CD8-positive, alpha-beta memory T cell (primary cell): ENCODE data around the gene CLIC5. TPM values are rescaled to one million over a fixed set of nuclear protein-coding genes. Genes with fewer than 3 reads are reported as not detected.

Source experiments
- CTCF ChIA-PET: fragments of 350-600 bp; sonication (Branson Sonifier 250); formaldehyde crosslinking; loops from one replicate; lab custom pipeline; 2021; ENCODE audit warnings: antibody characterized with exemption; lab: Charles Lee
- POLR2A ChIA-PET: fragments of 350-600 bp; sonication (Branson Sonifier 250); formaldehyde crosslinking; loops from one replicate; lab custom pipeline; 2021; ENCODE audit warnings: antibody characterized with exemption; lab: Charles Lee
- DNase-seq, 5 donors: peaks; one replicate each; pipeline versions ENCODE4 v3.0.0 to v3.0.0-alpha.2; 2020 to 2022; ENCODE audit warnings: mixed read lengths in 1 of 5
- H3K27ac ChIP-seq: one replicate; pipeline ENCODE4 v1.7.0; 2013; ENCODE audit warnings: low read depth, mild to moderate bottlenecking, low read length, moderate library complexity
- H3K27me3 ChIP-seq: 2 replicates; pipeline ENCODE4 v1.7.0; 2013; ENCODE audit warnings: low read length, mild to moderate bottlenecking; ENCODE audit not compliant: insufficient read depth, poor library complexity, severe bottlenecking
- H3K36me3 ChIP-seq: 2 replicates; pipeline ENCODE4 v1.7.0; 2013; ENCODE audit warnings: mild to moderate bottlenecking, low read length, moderate library complexity; ENCODE audit not compliant: insufficient read depth
- H3K4me1 ChIP-seq: 2 replicates; pipeline ENCODE4 v1.7.0; 2013; ENCODE audit warnings: mild to moderate bottlenecking, low read length, moderate library complexity; ENCODE audit not compliant: insufficient read depth
- H3K4me3 ChIP-seq: 2 replicates; pipeline ENCODE4 v1.7.0; 2013; ENCODE audit warnings: mild to moderate bottlenecking, low read length
- H3K9me3 ChIP-seq: 2 replicates; pipeline ENCODE4 v1.7.0; 2013; ENCODE audit warnings: mild to moderate bottlenecking, low read length
- H3K27ac Mint-ChIP-seq, 8 donors: one replicate each; pipeline ENCODE4 v1.8.0; 2020 to 2021; ENCODE audit warnings: mixed read lengths in 8 of 8, mild to moderate bottlenecking in 6 of 8, inconsistent platforms in 3 of 8, moderate library complexity in 3 of 8
- H3K27me3 Mint-ChIP-seq, 2 donors: one replicate each; pipeline ENCODE4 v1.8.0; 2020 to 2021; ENCODE audit warnings: mixed read lengths in 2 of 2, mild to moderate bottlenecking in 1 of 2, moderate library complexity in 1 of 2
- H3K36me3 Mint-ChIP-seq, 3 donors: one replicate each; pipeline ENCODE4 v1.8.0; 2020 to 2021; ENCODE audit warnings: mixed read lengths in 3 of 3, inconsistent platforms in 1 of 3, mild to moderate bottlenecking in 1 of 3
- H3K4me1 Mint-ChIP-seq, 3 donors: one replicate each; pipeline ENCODE4 v1.8.0; 2020 to 2021; ENCODE audit warnings: mixed read lengths in 3 of 3, inconsistent platforms in 1 of 3, mild to moderate bottlenecking in 1 of 3
- H3K4me3 Mint-ChIP-seq, 7 donors: one replicate each; pipeline ENCODE4 v1.8.0; 2020 to 2021; ENCODE audit warnings: mixed read lengths in 7 of 7, mild to moderate bottlenecking in 6 of 7, moderate library complexity in 4 of 7, inconsistent platforms in 2 of 7
- H3K9me3 Mint-ChIP-seq, 5 donors: one replicate each; pipeline ENCODE4 v1.8.0; 2020 to 2022; ENCODE audit warnings: mixed read lengths in 5 of 5, mild to moderate bottlenecking in 3 of 5, moderate library complexity in 2 of 5, inconsistent platforms in 1 of 5
- polyA plus RNA-seq: library from polyadenylated mRNA; unstranded; fragments of 300-500 nt; fragmentation: Illumina TruSeq; gene quantifications from one replicate; pipeline ENCODE4 v1.2.3, GENCODE V29; 2021
- total RNA-seq, 2 experiments: library from RNA; stranded (reverse); gene quantifications; one replicate each; pipeline ENCODE4 v1.2.3, GENCODE V29; 2021

CLIC5 gene
- total and polyA plus RNA-seq, 3 experiments from 2014 or later, result 4.8 to 7.2 (median 6.4) TPM

DNA sequence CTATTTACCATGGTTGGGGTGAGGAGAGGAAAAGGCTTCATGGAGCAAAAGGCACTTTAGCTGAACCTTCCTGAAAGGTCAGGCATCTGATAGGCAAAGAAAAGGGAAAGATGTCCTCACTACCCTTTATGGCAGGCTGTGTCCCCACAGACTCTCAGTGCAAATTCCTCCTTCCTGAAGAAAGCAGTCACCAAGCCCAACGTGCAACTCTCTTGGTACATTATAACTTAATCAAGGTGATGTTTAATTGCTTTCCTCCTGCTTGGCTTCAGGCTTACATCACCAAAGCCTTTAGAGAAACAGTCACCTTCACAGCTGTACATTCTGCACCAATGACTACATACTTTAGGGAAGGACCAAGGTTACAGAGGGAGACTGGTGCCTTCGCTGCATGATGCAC is 2.1 kb upstream of the CLIC5 start:
- no peak for DNase-seq
- Histone ChIP-seq H3K27ac (no peak overlapping the region), H3K27me3 (no peaks in the 10 kb centered on the region), H3K4me1 (peaks cover 23% of the 10 kb centered on the region), H3K9me3 (no peaks in the 10 kb centered on the region), H3K36me3 (no peaks in the 10 kb centered on the region), H3K4me3 (no peak overlapping the region)
- H3K36me3 Mint-ChIP-seq, result peaks cover 0 to 8% (median 0%) of the 10 kb centered on the region in 3 donors
- ChIA-PET POLR2A (no interaction called here), CTCF (no interaction called here)
- H3K4me3 Mint-ChIP-seq, result peak overlapping the region in 1 of 7 donors; percentile 12
- H3K9me3 Mint-ChIP-seq, result no peaks in the 10 kb centered on the region
- peaks cover 6 to 18% of the 10 kb centered on the region in 2 donors for H3K27me3 Mint-ChIP-seq
- H3K4me1 Mint-ChIP-seq, result peaks cover 24 to 31% (median 30%) of the 10 kb centered on the region in 3 donors
- H3K27ac Mint-ChIP-seq, result peak overlapping the region in 2 of 8 donors; percentile 7 to 46

DNA sequence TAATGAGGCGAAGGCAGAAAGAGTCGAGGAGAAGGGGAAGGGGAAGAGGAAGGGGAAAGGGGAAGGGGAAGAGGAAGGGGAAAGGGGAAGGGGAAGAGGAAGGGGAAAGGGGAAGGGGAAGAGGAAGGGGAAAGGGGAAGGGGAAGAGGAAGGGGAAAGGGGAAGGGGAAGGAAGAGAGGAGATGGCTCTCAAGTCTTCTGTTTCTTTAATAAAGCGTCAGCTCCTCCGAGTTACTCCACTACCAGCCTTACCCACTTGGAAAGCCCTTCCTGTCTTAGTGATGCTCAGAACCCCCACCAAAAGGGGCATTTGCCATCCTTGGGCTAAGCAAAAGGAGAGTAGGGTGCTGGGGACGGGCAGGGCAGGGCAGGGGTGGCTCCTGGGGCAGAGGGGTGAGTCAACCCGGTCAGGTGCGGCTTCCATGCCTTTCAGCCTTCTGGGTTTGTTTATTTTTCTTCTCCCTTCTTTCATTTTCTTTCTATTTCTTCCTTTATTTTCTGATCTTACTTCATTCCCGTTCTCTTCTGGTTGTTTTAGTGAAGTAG is 476 bp upstream of the CLIC5 start:
- Histone ChIP-seq H3K27ac (peak overlapping the region; percentile 38), H3K9me3 (no peaks in the 10 kb centered on the region), H3K27me3 (no peaks in the 10 kb centered on the region), H3K4me3 (peak overlapping the region; percentile 62), H3K4me1 (peaks cover 39% of the 10 kb centered on the region), H3K36me3 (no peaks in the 10 kb centered on the region)
- Mint-ChIP-seq H3K36me3 (peaks cover 0 to 8% (median 0%) of the 10 kb centered on the region in 3 donors), H3K4me1 (peaks cover 40 to 47% (median 46%) of the 10 kb centered on the region in 3 donors), H3K27ac (peak overlapping the region; percentile 22 to 88 (median 59)), H3K9me3 (no peaks in the 10 kb centered on the region), H3K27me3 (peaks cover 6 to 18% of the 10 kb centered on the region in 2 donors), H3K4me3 (peak overlapping the region; percentile 59 to 95 (median 82))
- no peak for DNase-seq
- ChIA-PET POLR2A (no interaction called here), CTCF (no interaction called here)

DNA sequence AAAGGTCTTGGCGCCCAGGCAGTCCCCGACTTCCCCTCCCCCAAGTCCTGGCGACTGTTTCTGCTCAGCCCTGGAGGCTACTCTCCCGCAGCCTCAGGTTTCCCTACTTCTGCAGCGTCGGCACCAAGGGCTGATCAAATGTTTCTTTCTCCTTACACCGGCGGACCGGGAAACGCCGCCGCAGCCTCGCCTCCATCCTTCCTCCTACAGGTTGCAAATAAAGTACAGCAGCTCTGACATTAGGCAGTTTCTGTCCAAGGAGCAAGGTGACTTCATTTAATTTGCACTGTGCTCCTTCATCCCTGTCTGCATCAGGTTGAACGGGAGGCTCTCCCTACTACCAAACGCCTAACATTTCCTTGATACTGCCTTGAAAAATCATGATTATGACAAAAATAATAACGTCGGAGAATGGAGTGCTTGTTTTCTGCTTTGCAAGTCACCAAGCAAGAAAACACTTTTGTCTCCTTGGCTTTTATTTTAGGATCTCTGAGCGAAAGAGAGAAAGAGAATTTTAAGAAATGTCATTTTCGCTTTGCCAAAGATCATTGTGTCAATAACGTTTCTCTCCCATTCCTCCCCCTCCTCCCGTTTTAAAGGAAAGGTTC is 1.0 kb downstream of the CLIC5 start:
- Mint-ChIP-seq H3K4me3 (peak overlapping the region; percentile 86 to 95 (median 91)), H3K4me1 (peaks cover 55 to 62% (median 61%) of the 10 kb centered on the region in 3 donors), H3K27ac (peak overlapping the region; percentile 91 to 99 (median 96)), H3K9me3 (no peaks in the 10 kb centered on the region), H3K36me3 (peaks cover 0 to 8% (median 0%) of the 10 kb centered on the region in 3 donors), H3K27me3 (peaks cover 2 to 18% of the 10 kb centered on the region in 2 donors)
- Histone ChIP-seq H3K4me3 (peak overlapping the region; percentile 62), H3K9me3 (no peaks in the 10 kb centered on the region), H3K27me3 (no peaks in the 10 kb centered on the region), H3K36me3 (no peaks in the 10 kb centered on the region), H3K27ac (peak overlapping the region; percentile 38), H3K4me1 (peaks cover 53% of the 10 kb centered on the region)
- ChIA-PET POLR2A (interaction anchor here (0.9 to 1.0 kb wide), 2 partner anchors 84 to 115 kb away, joined by 3 to 6 read pairs; partner anchors contain the start of gene ENPP4), CTCF (interaction anchor here (1.1 to 2.2 kb wide), 3 partner anchors 11 to 84 kb away, joined by 4 to 10 read pairs (median 4); no protein-coding TSS in a partner anchor)
- peak in 4 of 5 donors; percentile 11 to 50 (median 24) for DNase-seq

GRCh38 chr6:46014046-46014445 is 1.6 kb downstream of the CLIC5 start:
- ChIA-PET CTCF (interaction anchor here (1.1 to 2.2 kb wide), 3 partner anchors 12 to 83 kb away, joined by 4 to 10 read pairs (median 4); no protein-coding TSS in a partner anchor), POLR2A (interaction anchor here (0.9 to 1.0 kb wide), 2 partner anchors 84 to 116 kb away, joined by 3 to 6 read pairs; partner anchors contain the start of gene ENPP4)
- Mint-ChIP-seq H3K4me3 (peak overlapping the region; percentile 86 to 95 (median 91)), H3K4me1 (peaks cover 57 to 67% (median 65%) of the 10 kb centered on the region in 3 donors), H3K9me3 (no peaks in the 10 kb centered on the region), H3K27ac (peak overlapping the region; percentile 91 to 99 (median 96)), H3K36me3 (peaks cover 0 to 8% (median 0%) of the 10 kb centered on the region in 3 donors), H3K27me3 (peaks cover 2 to 18% of the 10 kb centered on the region in 2 donors)
- peak overlapping the region; percentile 62 for H3K4me3 ChIP-seq
- no peaks in the 10 kb centered on the region for H3K9me3 ChIP-seq
- no peaks in the 10 kb centered on the region for H3K36me3 ChIP-seq
- H3K27ac ChIP-seq, result no peak overlapping the region
- peak in 2 of 5 donors; percentile 20 to 44 for DNase-seq
- H3K4me1 ChIP-seq, result peaks cover 53% of the 10 kb centered on the region
- no peaks in the 10 kb centered on the region for H3K27me3 ChIP-seq

DNA sequence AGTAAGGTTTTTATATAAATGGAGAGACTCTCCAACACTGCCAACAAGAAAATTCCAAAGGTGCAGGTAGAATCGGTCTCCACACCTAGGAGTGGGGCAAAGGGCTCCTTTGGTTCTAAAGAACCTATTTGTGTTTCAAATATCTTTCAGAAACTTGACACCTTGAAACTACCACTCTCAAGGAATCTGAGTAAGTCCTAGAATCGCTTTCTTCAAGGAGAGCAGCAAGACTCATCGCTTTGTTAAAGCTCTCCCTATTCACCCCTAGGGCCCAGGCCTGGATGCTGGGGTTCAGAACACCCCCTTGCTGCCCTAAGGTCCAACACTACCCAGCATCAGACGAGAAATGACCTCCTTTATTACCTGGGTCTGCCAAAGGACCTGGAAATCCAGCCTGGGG is 2.0 kb downstream of the CLIC5 start:
- H3K27ac ChIP-seq, result no peak overlapping the region
- no peak overlapping the region for H3K4me3 ChIP-seq
- Mint-ChIP-seq H3K4me3 (peak overlapping the region; percentile 86 to 95 (median 91)), H3K27me3 (peaks cover 2 to 15% of the 10 kb centered on the region in 2 donors), H3K36me3 (peaks cover 0 to 8% (median 0%) of the 10 kb centered on the region in 3 donors), H3K27ac (peak overlapping the region; percentile 91 to 99 (median 96)), H3K4me1 (peaks cover 57 to 67% (median 65%) of the 10 kb centered on the region in 3 donors), H3K9me3 (no peaks in the 10 kb centered on the region)
- CTCF ChIA-PET, result interaction anchor here (1.1 to 2.2 kb wide), 3 partner anchors 12 to 83 kb away, joined by 4 to 10 read pairs (median 4); no protein-coding TSS in a partner anchor
- H3K4me1 ChIP-seq, result peaks cover 53% of the 10 kb centered on the region
- no peaks in the 10 kb centered on the region for H3K27me3 ChIP-seq
- no peak for DNase-seq
- H3K9me3 ChIP-seq, result no peaks in the 10 kb centered on the region
- no peaks in the 10 kb centered on the region for H3K36me3 ChIP-seq
- POLR2A ChIA-PET, result interaction anchor here (0.9 to 1.0 kb wide), 3 partner anchors 83 to 1464 kb away, joined by 3 to 6 read pairs (median 3); partner anchors contain the start of genes CD2AP and ENPP4

DNA sequence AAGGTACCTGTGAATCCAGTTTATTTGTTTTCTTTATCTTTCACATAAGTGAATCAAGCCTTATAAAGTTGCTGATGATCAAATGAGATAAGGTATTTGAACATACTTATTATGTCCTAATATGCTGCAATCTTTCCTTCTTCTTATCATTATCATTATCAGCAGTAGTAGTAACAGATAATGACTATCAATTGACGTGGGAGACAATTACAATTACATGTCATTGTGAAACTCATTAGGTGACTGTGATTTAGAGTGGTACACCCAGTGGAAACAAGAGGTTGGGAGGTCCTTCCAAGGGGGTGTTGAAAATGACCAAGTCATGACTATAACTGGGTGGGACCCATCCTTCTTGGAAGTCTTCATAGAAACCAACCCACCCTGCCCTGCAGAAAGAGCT is 2.8 kb downstream of the CLIC5 start:
- H3K27ac Mint-ChIP-seq, result peak overlapping the region; percentile 91 to 99 (median 96)
- CTCF ChIA-PET, result interaction anchor here (1.2 kb wide), 2 partner anchors 18 to 23 kb away, joined by 3 to 4 read pairs; no protein-coding TSS in a partner anchor

DNA sequence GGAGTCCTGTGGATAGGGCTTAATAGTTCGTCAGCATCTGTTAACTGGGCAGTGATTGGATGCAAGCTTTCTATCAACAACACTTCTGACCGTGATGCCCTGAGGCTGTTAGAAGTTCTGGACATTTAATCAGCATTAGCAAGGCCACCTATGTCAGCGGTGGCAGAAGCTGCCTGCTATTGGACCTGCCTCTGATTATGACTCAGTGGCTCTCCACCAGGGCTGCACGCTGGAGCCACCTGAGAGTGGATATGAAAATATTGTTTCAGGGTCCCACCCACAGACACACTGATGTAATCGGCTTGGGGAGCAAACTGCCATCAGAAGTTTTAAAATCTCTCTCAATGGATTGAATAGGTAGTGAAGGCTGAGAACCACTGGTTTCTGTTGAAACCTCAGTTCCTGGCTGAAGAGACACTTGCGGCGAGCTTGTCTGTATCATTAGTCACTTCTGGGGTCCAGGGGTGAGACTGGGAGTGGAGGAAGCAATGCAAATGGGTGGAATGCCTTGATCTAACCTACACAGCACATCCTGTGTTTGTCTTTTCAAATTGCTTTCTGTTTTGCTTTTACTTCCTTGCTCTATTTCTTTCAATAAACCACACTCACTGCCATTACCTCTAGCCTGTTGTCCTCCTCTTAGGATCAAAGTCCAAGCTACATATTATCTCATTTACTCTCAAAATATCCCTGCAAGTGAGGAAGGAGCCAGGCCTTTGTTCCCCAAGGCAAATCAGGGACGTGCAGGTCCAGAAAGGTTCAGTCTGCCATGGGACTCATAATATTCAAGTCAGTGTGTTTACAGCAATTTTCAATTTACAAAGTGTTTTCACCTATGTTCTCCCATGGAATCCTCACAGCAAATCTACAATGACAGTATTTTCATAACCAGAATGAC is 4.2 kb downstream of the CLIC5 start:
- Histone ChIP-seq H3K27ac (peak overlapping the region; percentile 52), H3K9me3 (no peaks in the 10 kb centered on the region), H3K36me3 (no peaks in the 10 kb centered on the region), H3K4me1 (peaks cover 53% of the 10 kb centered on the region), H3K27me3 (no peaks in the 10 kb centered on the region), H3K4me3 (peak overlapping the region; percentile 42)
- H3K4me3 Mint-ChIP-seq, result peak overlapping the region; percentile 44 to 85 (median 81)
- ChIA-PET CTCF (interaction anchor here (0.8 to 2.2 kb wide), 2 partner anchors 21 to 81 kb away, joined by 3 to 10 read pairs; no protein-coding TSS in a partner anchor), POLR2A (interaction anchor here (0.9 to 1.0 kb wide), 3 partner anchors 117 to 634 kb away, joined by 3 to 4 read pairs (median 3); no protein-coding TSS in a partner anchor)
- DNase-seq, result peak; percentile 37 to 85 (median 62)
- peaks cover 0 to 8% (median 0%) of the 10 kb centered on the region in 3 donors for H3K36me3 Mint-ChIP-seq
- H3K27ac Mint-ChIP-seq, result peak overlapping the region; percentile 91 to 99 (median 96)
- peaks cover 59 to 66% (median 65%) of the 10 kb centered on the region in 3 donors for H3K4me1 Mint-ChIP-seq
- peaks cover 0 to 5% of the 10 kb centered on the region in 2 donors for H3K27me3 Mint-ChIP-seq
- H3K9me3 Mint-ChIP-seq, result no peaks in the 10 kb centered on the region

More for the DNA sequence above, 2.8 kb downstream of the CLIC5 start:
- DNase-seq, result no peak
- Mint-ChIP-seq H3K9me3 (no peaks in the 10 kb centered on the region), H3K4me1 (peaks cover 58 to 68% (median 67%) of the 10 kb centered on the region in 3 donors), H3K4me3 (peak overlapping the region in 6 of 7 donors; percentile 29 to 74 (median 46)), H3K36me3 (peaks cover 0 to 8% (median 0%) of the 10 kb centered on the region in 3 donors), H3K27me3 (peaks cover 5 to 9% of the 10 kb centered on the region in 2 donors)
- H3K36me3 ChIP-seq, result no peaks in the 10 kb centered on the region
- H3K27ac ChIP-seq, result no peak overlapping the region
- H3K4me1 ChIP-seq, result peaks cover 53% of the 10 kb centered on the region
- POLR2A ChIA-PET, result interaction anchor here (1.0 kb wide), 1 partner anchor 1465 kb away, joined by 3 read pairs; the partner anchor contains the start of gene CD2AP
- H3K4me3 ChIP-seq, result no peak overlapping the region
- H3K27me3 ChIP-seq, result no peaks in the 10 kb centered on the region
- H3K9me3 ChIP-seq, result no peaks in the 10 kb centered on the region
